Stimulated activated CD4-positive, alpha-beta T cell treated with anti-CD3 and anti-CD28 coated beads, Interleukin-2, amount 100 ng/mL, for 48 hours (primary cell): ENCODE measurements around the gene CDC14A.
"Not testable (repeated sequence)": the region's sequence is repeated elsewhere in the genome, so short reads cannot be mapped to it uniquely, and the experiment has no call there.

Experiments used
- DNase-seq, 2 donors: peaks; one replicate each; pipeline ENCODE4 v3.0.0-alpha.2; 2020

Gene CDC14A

DNA sequence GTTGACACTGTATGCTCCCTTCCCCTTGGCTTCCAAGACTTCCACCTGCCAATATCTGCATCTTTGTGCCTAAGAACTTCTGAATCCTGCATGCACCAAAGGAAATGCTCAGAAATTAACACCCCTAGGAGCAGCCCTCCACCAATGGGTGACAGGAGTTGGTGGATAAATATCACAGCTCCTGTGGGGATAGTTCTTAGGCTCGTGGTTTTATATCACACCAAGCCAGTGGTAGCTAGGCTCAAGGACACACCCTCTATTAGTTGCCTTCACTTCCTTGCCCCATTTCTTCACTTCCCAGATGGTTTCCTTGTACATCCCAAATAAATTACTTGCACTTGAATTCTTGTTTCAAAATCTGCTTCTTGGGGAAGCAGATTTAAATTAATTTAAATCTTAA is 16.9 kb upstream of the CDC14A start:
- DNase-seq, result no peak

DNA sequence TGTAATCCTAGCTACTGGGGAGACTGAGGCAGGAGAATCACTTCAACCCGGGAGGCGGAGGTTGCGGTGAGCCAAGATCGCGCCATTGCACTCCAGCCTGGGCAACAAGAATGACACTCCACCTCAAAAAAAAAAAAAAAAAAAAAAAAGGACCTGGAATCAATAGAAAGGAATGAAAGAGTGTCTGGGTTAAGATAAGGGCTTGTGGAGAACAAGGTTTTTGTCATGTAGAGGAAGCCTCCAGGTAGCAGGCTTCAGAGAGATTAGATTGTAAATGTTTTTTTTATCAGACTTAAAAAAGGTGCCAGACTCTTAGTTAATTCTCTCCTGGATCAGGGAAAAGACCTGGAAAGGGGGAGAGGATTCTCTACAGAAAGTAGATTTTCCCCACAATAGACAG is 14.4 kb upstream of the CDC14A start:
- DNase-seq, result not testable (repeated sequence)

DNA sequence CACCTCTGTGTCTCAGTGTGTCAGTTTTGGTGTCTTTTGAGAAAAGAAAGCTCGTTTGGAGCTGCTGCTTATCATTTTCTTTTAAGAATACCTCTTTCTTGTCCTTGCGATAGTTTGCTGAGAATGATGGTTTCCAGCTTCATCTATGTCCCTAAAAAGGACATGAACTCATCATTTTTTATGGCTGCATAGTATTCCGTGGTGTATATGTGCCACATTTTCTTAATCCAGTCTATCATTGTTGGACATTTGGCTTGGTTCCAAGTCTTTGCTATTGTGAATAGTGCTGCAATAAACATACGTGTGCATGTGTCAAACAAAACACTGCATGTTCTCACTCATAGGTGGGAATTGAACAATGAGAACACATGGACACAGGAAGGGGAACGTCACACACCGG is 12.6 kb upstream of the CDC14A start:
- DNase-seq, result not testable (repeated sequence)

DNA sequence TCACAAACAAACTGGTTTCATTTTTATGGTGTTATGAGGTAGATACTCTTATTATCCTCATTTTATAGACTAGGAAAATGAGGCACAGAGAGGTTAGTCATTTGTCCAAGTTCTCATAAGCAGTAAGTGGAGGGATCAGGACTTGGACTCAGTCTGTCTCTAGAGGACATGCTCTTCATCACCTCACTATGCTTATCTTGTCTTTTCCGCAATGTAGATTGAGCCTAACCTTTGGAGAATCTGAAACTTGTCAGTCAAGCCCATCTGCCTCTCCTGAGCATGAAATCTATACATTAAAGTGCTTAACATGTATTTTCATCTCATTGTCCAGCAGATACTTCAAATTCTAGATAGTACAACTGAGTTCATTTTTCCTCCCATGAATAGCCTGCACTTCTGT is 11.8 kb upstream of the CDC14A start:
- DNase-seq, result no peak

DNA sequence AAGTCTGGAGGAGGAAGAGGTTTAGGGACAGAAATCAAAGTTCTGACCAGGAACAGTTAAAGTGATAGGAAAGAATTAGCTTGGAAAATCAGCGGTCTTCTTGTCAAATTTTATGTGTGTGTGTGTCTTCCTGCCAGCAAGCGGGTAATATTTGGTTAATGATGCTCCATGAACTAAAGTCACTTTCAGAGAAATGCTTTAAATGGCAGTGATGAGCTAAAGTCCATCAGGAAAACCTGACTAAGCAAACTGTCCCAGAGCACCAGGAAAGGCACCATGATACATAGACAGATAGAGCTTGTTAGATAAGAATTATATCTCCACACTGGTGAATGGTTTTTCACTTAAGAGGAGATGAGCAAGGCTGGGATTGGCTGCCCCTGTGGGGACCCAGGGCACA is 10.0 kb upstream of the CDC14A start:
- no peak for DNase-seq

DNA sequence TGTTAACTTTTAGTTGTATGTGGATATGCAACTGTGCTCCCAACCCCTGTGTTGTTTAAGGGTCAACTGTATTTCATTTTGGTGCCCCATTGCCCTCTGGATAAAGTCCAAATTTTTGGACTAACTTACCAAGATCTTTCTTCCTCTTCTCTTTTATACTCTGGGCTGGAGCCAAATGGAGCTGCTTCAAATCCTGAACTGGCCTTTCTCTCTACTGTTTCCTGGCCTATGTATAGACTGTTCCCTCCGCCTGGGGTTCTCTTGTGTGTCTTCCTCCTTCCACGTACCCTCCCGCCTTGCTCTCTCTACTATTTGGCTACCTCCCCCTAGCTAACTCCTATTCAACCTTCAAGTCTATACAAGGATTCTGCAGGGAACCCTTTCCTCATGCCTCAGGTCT is 8.4 kb upstream of the CDC14A start:
- DNase-seq, result no peak

DNA sequence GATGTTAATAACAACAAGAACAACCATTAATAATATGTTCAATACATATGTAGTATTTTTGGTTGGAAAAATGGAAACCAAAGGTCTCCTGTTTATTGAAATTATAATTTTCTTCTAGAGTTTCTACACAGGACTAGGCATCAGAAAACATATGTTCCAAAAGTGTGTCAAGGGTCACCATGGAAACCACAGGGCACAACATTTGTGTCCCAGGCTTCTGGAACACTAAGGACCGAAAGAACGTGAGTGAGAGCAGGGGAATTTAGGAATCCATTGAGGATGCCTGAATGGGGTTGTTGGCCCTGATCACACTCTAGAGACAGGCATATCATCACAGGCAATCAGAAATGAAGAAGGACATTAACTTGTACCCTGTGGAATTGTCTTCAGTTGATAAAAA is 7.5 kb upstream of the CDC14A start:
- no peak for DNase-seq

DNA sequence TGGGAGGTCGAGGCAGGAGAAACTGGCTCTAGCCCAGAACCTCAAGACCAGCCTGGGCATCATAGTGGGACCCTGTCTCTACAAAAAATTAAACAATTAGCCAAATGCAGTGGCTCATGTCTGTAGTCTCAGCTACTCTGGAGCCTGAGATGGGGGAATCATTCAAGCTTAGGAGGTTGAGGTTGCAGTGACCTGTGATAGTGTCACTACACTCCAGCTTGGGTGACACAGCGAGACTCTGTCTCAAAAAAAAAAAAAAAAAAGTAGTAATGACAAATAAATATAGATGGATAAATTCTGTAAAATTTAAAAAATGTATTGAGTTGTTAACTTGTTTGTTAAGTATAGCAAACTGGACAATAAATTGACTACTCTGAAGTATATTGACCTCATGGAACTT is 5.9 kb upstream of the CDC14A start:
- DNase-seq, result no peak

DNA sequence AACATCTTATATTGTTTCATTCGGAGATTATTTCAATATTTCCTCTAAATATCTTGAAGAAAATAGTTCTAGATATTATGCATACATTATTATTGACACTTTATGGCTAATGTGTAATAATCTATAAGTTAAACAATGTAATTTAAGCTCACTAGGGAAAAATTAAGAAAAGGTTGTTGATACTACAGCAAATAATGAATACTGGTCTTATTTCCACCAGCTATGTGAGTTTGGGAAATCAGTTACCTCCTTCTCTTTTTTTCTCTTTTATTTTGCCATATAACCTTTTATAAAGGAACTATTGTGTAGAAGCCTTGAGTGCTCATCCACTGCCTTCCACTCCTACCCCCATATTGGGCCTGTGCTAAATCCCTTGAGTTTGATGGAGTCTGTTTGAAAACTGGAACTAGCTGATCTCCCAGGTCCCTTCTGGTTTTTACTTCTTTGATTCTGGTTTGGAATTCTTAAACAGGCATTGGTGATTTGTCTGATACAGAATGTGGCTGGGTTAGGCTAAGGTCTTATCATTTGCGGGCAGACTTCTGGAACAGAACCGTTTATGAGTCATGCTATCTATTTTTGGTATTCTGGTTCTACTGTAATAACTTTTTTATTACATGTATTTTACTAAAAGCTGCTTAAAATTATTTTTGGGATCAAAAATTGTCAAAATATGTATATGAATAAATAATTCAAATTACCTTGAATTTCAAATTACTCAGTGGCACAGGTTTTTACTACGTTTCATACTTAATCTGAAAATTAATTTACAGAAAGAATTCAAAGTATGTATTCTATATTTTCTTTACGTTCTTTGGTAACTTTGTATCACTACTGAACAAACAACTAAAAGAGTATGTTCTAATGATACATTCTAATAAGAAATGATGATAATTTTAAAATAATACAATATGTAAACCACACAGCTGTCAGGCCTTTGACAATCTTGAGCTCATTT is 5.0 kb upstream of the CDC14A start:
- no peak for DNase-seq

DNA sequence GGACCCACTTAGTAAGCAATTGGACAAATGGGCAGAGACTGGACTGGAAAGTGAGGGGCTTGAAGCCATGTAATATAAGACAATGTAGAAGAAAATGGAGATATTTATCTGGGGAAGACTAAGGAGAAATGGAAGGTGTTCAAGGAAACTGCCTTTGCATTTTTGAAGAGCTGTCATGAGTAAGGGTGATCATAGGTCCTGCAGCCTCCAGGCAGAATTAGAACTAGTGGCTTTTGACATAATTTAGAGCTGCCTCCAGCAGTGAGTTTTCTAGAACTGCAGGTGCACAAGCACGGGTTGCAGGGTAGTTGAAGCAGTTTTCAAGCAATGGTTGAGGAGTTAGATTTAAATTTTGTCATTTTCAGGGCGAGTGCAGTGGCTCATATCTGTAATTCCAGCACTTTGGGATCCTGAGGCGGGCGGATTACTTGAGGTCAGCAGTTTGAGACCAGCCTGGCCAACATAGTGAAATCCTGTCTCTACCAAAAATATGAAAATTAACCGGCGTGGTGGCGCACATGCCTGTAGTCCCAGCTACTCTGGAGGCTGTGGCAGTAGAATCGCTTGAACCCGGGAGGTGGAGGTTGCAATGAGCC is 3.7 kb upstream of the CDC14A start:
- DNase-seq, result no peak

DNA sequence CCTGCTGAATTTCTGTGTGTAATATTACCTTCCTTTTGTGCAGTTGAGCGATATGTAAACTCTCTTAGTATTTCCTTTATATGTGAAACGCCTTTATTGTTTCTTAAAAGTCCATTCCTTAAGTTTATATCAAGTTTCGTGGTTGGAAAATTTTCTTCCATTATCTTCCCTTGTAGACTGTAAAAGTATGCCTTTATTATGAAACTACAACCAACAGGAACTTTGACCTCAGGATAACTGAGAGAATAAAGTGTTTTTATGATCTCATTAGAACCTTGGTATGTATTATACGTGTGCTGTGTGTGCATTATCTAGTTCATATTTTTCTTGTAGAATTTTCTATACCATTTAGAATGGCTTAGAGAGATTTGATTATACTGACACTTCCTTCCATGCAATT is 3.1 kb upstream of the CDC14A start:
- no peak for DNase-seq

DNA sequence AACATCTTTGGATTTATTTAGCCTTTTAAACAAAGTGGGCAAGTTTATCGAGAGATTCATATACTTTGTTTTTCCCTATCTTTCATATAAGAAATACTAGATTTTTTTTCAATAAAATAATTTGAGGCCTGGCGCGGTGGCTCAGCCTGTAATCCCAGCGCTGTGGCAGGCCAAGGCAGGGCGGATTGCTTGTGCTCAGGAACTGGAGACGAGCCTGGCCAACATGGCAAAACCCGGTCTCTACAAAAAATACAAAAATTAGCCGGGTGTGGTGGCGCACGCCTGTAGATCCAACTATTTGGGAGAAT is 1.6 kb upstream of the CDC14A start:
- no peak for DNase-seq

DNA sequence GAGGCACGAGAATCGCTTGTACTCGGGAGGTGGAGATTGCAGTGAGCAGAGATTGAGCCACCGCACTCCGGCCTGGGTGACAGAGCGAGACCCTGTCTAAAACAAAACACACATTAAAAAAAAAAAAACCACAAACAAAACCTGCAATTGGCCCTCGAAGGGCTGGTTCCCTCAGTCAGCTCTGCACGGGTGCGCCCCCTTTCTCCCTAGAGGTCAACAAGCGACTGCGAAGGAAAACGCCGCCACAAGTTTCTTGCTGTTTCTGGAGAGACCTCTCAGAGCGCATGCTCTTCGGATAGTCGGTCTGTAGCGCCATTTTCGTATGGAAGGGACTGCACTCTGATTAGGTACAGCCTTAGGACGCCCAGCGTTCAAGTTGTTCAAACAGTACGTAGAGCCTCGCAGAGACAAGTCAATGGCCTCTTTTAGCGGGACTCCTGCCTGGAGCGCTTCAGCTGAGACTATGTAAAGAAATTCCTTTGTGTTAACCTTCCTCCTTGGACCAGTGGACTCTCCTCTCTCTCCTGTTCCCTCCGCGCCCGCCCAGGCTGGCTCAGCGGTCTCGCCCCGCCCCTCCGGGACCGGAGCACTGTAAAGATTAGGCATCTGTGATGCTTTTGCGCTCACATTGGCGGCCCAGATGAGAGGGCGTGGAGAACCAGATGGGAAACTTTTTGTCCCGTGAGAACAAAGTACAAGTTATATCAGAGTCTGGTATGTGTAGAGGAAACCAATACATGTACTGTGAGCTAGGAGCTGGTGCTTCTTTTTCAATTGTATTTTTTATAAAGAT is 1.0 kb upstream of the CDC14A start:
- DNase-seq, result peak; percentile 81 to 84

DNA sequence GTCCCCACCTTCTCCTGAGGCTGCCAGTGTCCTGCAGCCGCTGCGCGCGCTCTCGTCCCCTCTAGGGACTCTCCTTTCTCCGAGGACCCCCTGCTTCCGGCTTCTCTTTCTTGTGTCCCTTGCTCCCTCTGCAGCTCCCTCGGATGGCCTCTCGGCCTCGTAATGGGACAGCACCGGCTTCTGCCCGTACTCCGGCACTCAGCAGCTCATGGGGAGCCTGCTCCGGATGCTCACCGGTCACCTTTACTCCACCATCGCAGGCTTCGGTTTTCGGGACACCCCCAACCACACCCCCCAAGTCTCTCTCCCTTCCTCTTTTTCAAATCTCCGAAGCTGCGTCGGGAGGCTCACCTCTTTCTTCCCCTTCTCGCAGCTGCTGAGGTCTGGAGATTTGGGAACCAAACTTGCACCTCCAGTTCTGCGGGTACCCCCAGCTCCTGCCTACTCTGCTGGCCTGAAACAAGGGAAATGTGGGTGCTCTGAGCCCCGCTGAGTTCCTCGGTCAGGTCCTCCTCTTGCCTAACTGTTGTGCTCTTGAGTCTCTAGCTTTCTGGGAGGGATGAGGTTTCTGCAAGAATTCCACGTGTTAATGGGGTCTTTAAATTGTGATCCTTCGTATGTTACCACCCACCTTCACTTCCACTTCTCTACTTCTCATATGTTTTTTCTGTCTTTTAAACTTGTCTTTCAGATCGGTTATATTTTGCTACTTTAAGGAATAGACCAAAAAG is 930 bp downstream of the CDC14A start:
- peak; percentile 21 to 23 for DNase-seq

DNA sequence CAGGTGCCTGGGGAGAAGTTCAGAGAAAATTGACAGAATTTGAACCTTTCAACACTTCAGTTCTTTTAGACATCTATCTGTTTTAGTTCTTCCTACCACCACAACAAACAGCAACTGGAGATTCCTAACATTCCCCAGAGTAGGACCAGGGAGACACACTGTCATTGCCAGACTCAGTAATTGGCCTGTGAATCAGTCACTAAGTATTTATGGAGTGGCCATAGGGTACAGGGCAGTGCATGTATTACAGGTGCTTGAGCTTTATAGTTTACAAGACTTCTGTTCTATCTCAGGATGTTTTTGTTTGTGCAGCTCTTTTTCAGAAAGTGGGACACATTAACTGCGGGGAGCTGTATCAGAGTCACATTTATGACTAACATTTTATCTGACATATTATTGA is 1.7 kb downstream of the CDC14A start:
- no peak for DNase-seq

DNA sequence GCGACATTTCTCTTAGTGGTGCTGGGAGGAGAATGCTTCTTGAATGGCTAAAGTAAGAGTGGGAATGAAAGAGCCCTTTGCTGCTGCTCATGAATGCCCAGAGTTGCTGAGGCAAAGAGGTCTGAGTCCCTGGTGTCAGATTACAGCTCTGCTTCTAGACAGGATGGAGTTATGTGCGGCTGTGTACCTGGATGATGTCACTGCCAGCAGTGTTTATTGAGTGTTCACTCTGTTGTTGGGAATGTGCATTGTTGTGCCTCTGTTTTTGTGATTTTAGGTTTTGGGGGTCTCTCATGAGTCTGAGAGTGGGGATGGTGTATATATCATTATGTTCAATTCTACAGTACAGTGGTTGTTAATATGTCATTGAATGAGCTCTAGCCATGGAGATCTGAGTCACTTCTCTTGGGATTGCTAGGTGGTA is 2.7 kb downstream of the CDC14A start:
- no peak for DNase-seq

DNA sequence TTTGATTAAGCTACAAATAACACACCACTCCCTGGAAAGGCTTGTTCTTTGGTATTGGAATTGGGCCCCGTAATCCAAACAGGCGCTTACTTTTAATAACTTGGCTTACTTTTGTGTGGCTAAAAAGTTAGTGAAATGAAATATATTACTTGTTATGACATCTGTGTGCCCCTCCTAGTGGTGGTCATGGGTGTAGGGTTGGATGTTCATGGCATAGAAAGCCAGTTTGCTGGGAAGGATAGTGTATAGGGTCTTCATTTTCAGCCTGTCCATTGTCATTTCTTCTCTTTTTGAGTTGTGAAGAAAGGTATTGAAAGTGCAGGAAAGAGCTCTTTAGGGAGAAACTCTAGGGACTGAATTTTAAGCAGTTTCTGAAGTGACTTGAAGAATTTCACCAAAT is 5.9 kb downstream of the CDC14A start:
- no peak for DNase-seq

DNA sequence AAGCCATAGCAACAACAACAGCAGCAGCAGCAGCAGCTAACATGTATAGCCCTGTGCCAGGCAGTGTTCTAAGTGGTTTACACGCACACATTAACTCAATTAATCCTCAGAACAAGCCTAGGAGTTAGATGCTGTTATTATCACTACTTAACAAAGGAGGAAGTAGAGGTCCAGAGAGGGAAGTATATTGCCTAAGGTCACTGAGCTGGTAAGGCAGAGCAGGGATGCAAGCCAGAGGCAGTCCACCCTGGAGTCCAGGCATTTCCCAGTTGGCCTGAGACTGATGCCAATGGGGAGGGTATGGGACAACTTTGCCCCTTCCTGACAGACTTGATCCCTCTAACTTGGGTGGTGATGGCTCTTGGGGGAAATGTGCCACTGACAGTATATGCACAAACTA is 6.8 kb downstream of the CDC14A start:
- DNase-seq, result no peak

DNA sequence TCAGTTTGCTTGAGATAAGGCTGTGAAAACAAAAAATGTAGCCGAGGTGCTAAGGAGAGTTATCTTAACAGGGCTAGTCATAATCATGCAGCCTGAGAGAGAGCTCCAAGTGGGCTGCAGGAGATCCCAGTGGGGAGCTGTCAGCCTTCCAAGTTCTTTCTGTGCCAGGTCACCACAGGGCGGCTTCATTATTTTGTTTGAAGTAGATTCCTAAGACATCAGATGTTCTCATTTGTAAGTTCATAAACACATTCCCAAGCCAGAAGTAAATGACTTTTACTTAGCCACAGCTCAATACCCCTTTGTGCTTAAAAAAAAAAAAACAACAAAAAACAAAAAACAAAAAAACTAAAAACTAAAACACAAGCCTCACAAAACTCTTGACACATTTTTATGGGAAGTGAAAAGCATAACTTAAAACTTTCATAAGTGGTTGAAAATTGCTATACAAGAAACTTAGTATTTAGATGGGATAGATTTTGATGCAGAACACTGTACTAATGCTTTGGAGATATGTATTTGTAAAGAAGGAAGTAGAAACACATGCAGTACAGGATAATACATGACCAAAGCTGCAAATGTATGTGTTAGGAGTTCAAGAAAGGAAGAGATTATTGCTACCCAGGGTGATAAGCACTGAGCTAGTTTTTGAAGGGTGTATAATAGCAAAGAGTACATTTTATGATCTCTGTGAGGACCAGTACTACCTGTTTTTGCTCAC is 8.6 kb downstream of the CDC14A start:
- DNase-seq, result no peak

DNA sequence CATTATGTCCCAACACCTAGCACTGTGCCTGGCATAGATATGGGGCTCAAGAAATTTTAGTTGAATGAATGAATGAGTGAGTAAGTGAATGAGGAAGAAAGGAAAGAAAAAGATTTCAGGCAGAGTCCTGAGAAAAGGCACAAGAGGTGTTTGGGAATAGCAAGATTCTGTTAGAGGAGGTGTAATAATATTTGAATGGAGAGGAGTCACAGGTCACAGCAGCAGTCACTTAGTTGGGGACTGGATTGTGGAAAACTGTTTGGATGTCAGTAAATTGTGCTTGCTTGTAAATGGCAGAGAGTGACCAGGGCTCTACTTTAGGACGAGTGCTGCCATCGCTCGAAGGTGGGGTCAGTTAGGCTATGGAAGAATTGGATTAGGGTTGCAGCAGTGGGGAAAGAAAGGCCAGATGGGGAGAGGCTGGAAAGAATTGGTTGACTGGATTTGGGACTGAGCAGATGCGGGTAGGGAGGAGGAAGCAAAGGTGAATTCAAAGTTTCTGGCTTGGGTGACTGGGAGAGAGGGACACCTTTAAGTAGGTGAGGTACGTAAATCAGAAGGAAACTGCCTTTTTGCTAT is 9.3 kb downstream of the CDC14A start:
- no peak for DNase-seq

DNA sequence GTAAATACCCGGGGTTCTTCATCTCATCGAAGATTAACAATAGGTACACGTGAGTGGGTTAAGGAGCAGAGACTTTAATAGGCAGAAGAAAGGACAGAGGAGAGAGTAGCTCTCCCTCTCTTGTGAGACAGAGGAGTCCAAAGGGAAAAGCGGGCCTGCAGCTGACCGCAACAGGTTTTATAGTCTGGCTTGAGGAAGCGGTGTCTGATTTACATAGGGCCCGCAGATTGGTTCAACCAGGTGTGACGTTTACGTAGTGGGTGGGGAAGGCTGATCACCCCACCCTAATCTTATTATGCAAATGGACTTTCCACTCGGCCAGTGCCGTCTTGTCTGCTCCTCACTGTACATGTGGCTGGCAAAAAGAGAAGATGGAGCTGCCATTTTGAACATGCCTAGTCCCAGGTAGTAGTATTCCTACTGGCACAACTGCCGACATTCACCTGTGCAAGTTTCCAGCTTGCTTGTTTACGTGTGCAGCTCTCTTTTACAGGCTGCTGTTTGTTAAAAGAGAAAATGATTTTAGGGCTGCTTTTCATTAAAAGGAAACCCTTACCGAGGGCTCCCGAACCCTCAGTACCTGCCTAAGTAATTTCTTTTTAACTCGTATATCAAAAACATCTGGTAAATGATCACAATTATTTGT is 10.6 kb downstream of the CDC14A start:
- DNase-seq, result no peak

DNA sequence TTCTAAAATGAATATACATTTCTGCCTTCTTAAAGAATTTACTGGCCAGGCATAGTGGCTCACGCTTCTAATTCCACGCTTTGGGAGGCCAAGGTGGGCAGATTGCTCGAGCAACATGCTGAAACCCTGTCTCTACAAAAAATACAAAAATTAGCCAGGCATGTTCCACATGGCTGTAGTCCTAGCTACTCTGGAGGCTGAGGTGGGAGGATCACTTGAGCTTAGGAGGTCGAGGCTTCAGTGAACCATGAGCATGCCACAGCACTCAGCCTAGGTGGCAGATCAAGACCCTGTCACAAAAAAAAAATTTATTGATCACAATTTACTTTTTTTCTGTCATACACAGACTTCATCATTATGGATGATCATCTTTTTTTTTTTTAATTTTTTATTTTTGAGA is 11.5 kb downstream of the CDC14A start:
- DNase-seq, result no peak
